ENCODE measurements around the gene SURF2. TPM values are rescaled to one million over a fixed set of nuclear protein-coding genes. Genes with fewer than 3 reads are reported as not detected.

SURF2 gene
- total RNA-seq, 1 experiment from 2014 or later, result 18.1 TPM

GRCh38 chr9:133406480-133407307, 50.3 kb downstream of the SURF2 start:
- Histone ChIP-seq H3K27ac (no peak overlapping the region), H2AFZ (no peak overlapping the region), H3K4me3 (no peak overlapping the region), H4K20me1 (ENCODE audit: insufficient read depth) (peaks cover 17% of the 10 kb centered on the region), H3K27me3 (ENCODE audit: insufficient read depth, low read depth) (no peaks in the 10 kb centered on the region), H3K79me2 (ENCODE audit: low read depth) (no peaks in the 10 kb centered on the region), H3F3A (ENCODE audit: insufficient read depth, low read depth) (no peaks in the 10 kb centered on the region; the same call in 1 of the 2 replicates), H3K36me3 (ENCODE audit: low read depth) (peaks cover 5% of the 10 kb centered on the region; the same call in 1 of the 2 replicates), H3K9me3 (ENCODE audit: insufficient read depth, low read depth) (no peaks in the 10 kb centered on the region), H3K9me2 (ENCODE audit: insufficient read depth) (no peaks in the 10 kb centered on the region), H3K4me1 (replicated peaks; ENCODE audit: insufficient read depth) (no peaks in the 10 kb centered on the region), H3K4me2 (no peak overlapping the region)
- no TSS peak for BruUV-seq (replicated peaks)
- TF ChIP-seq EZH2 (IDR thresholded peaks at IDR 0.05; ENCODE audit: low read depth) (no peak), CTCF (conservative IDR thresholded peaks at IDR 0.05) (peak; percentile 89)
- intact Hi-C loops (cut with micrococcal nuclease; ENCODE audit: unreplicated experiment), result loop anchor here (1.0 kb wide), 2 partner anchors 80 to 320 kb away; no protein-coding TSS in a partner anchor
- POLR2A ChIA-PET (ENCODE audit: unreplicated experiment), result no interaction called here
- CTCF ChIA-PET, result no interaction called here
- DNase-seq, result peak; percentile 37 to 74

DNA sequence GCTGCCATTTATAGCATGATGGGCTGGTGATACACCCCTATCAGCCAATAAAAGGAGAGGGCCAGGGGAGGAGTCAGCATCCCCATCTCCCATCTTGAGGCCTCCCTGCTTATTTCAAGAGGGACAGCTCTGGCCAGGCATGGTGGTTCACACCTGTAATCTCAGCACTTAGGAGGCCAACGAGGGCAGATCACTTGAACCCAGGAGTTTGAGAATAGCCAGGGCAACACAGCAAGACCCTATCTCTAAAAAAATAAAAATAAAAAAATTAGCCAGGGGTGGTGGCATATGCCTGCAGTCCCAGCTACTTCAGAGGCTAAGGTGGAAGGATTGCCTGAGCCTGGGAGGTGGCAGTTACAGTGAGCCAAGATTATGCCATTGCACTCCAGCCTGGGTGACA, 51.7 kb downstream of the SURF2 start:
- Histone ChIP-seq H2AFZ (no peak overlapping the region), H4K20me1 (ENCODE audit: insufficient read depth) (peaks cover 25% of the 10 kb centered on the region), H3K27ac (no peak overlapping the region), H3F3A (ENCODE audit: insufficient read depth, low read depth) (no peaks in the 10 kb centered on the region; the same call in 1 of the 2 replicates), H3K36me3 (ENCODE audit: low read depth) (peaks cover 5% of the 10 kb centered on the region; the same call in 1 of the 2 replicates), H3K4me1 (replicated peaks; ENCODE audit: insufficient read depth) (no peaks in the 10 kb centered on the region), H3K9me3 (ENCODE audit: insufficient read depth, low read depth) (no peaks in the 10 kb centered on the region), H3K4me3 (no peak overlapping the region), H3K9me2 (ENCODE audit: insufficient read depth) (no peaks in the 10 kb centered on the region), H3K4me2 (no peak overlapping the region), H3K79me2 (ENCODE audit: low read depth) (0 out of 2 replicates have a peak, but pooled peaks cover under 1% of the 10 kb centered on the region), H3K27me3 (ENCODE audit: insufficient read depth, low read depth) (no peaks in the 10 kb centered on the region)
- DNase-seq, result no peak
- ChIA-PET POLR2A (ENCODE audit: unreplicated experiment) (no interaction called here), CTCF (interaction anchor here (0.6 kb wide), 1 partner anchor 161 kb away, joined by 4 read pairs; no protein-coding TSS in a partner anchor)
- intact Hi-C loops (cut with micrococcal nuclease; ENCODE audit: unreplicated experiment), result no loop called here
- TF ChIP-seq EZH2 (IDR thresholded peaks at IDR 0.05; ENCODE audit: low read depth), result no peak
- no peak for TF ChIP-seq CTCF (conservative IDR thresholded peaks at IDR 0.05)
- BruUV-seq (replicated peaks), result no TSS peak

Other genes starting within 250 kb of the SURF2 start
- 24.8 and 30.0 TPM in 2 replicates for gene RALGDS, start 235.3 kb upstream of the SURF2 start, total RNA-seq (2021)
- gene GBGT1, start 192.6 kb upstream of the SURF2 start, total RNA-seq (2021), result 1.2 and 3.0 TPM in 2 replicates
- gene OBP2B, start 147.3 kb upstream of the SURF2 start, total RNA-seq (2021), result not detected in 2 replicates
- gene ABO, start 81.3 kb upstream of the SURF2 start, total RNA-seq (2021), result 0.96 and 1.2 TPM in 2 replicates
- 21.2 and 29.8 TPM in 2 replicates for gene SURF6, start 20.4 kb upstream of the SURF2 start, total RNA-seq (2021)
- 38.2 and 38.7 TPM in 2 replicates for gene MED22, start 8.4 kb upstream of the SURF2 start, total RNA-seq (2021)
- 2,381 and 2,937 TPM in 2 replicates for gene RPL7A, start 8.3 kb upstream of the SURF2 start, total RNA-seq (2021)
- gene SURF1, start 63 bp upstream of the SURF2 start, total RNA-seq (2021), result 57.7 and 69.1 TPM in 2 replicates
- 199 and 233 TPM in 2 replicates for gene SURF4, start 19.5 kb downstream of the SURF2 start, total RNA-seq (2021)
- gene STKLD1, start 19.8 kb downstream of the SURF2 start, total RNA-seq (2021), result 3.1 and 4.8 TPM in 2 replicates
- gene REXO4, start 61.5 kb downstream of the SURF2 start, total RNA-seq (2021), result 32.6 and 36.5 TPM in 2 replicates
- gene ADAMTS13, start 65.8 kb downstream of the SURF2 start, total RNA-seq (2021), result 7.1 and 11.1 TPM in 2 replicates
- 28.7 and 32.7 TPM in 2 replicates for gene CACFD1, start 103.4 kb downstream of the SURF2 start, total RNA-seq (2021)
- 6.1 and 13.1 TPM in 2 replicates for gene SLC2A6, start 122.5 kb downstream of the SURF2 start, total RNA-seq (2021)
- gene MYMK, start 168.4 kb downstream of the SURF2 start, total RNA-seq (2021), result not detected in 2 replicates
- 0.39 and 0.50 TPM in 2 replicates for gene ADAMTSL2, start 178.2 kb downstream of the SURF2 start, total RNA-seq (2021)